GM23248 (cell line): ENCODE data around the gene CDS2. TPM values are rescaled to one million over a fixed set of nuclear protein-coding genes. Genes with fewer than 3 reads are reported as not detected.

ENCODE experiments used
- DNase-seq: peaks from one replicate; pipeline ENCODE4 v3.0.0-alpha.2; 2015
- H2AFZ ChIP-seq: fragments of 200-600 bp; sonication (generic); 2 replicates; pipeline ENCODE4 v1.6.1; 2016; ENCODE audit warnings: antibody characterized with exemption
- H3F3A ChIP-seq: fragments of 200-600 bp; sonication (generic); 2 replicates; pipeline ENCODE4 v1.6.1; 2016; ENCODE audit warnings: mild to moderate bottlenecking, antibody characterized with exemption, mixed run types; ENCODE audit not compliant: insufficient read depth
- H3K27ac ChIP-seq: fragments of 200-600 bp; sonication (generic); 2 replicates; pipeline ENCODE4 v1.5.1; 2016; ENCODE audit warnings: mild to moderate bottlenecking
- H3K27me3 ChIP-seq: fragments of 200-600 bp; sonication (generic); replicated peaks from 2 replicates; pipeline ENCODE4 v1.6.1; 2016; ENCODE audit warnings: mild to moderate bottlenecking; ENCODE audit not compliant: insufficient read depth
- H3K36me3 ChIP-seq: fragments of 200-600 bp; sonication (generic); 2 replicates; pipeline ENCODE4 v1.6.1; 2016; ENCODE audit warnings: low read depth, mild to moderate bottlenecking
- H3K4me1 ChIP-seq: fragments of 200-600 bp; sonication (generic); 2 replicates; pipeline ENCODE4 v1.6.1; 2016; ENCODE audit warnings: mild to moderate bottlenecking; ENCODE audit not compliant: insufficient read depth
- H3K4me2 ChIP-seq: fragments of 200-600 bp; sonication (generic); one replicate; pipeline ENCODE4 v1.6.1; 2016; ENCODE audit warnings: mild to moderate bottlenecking; ENCODE audit not compliant: unreplicated experiment
- H3K4me3 ChIP-seq: fragments of 200-600 bp; sonication (generic); 2 replicates; pipeline ENCODE4 v1.5.1; 2016; ENCODE audit warnings: mild to moderate bottlenecking
- H3K79me2 ChIP-seq: fragments of 200-600 bp; sonication (generic); 2 replicates; pipeline ENCODE4 v1.6.1; 2016; ENCODE audit warnings: mild to moderate bottlenecking; ENCODE audit not compliant: insufficient read depth
- H3K9ac ChIP-seq: fragments of 200-600 bp; sonication (generic); 2 replicates; pipeline ENCODE4 v1.6.1; 2016; ENCODE audit warnings: mild to moderate bottlenecking
- H3K9me2 ChIP-seq: fragments of 200-600 bp; sonication (generic); 2 replicates; pipeline ENCODE4 v1.6.1; 2016; ENCODE audit warnings: mixed run types, mild to moderate bottlenecking, moderate library complexity; ENCODE audit not compliant: insufficient read depth
- H3K9me3 ChIP-seq: fragments of 200-600 bp; sonication (generic); one replicate; pipeline ENCODE4 v1.6.1; 2017; ENCODE audit warnings: low read depth
- H4K20me1 ChIP-seq: fragments of 200-600 bp; sonication (generic); 2 replicates; pipeline ENCODE4 v1.6.0; 2016; ENCODE audit not compliant: insufficient read depth
- EZH2 ChIP-seq: fragments of 200-600 bp; sonication (generic); IDR thresholded peaks from 2 replicates; pipeline ENCODE4 v1.6.1; 2018; ENCODE audit warnings: antibody characterized with exemption, mild to moderate bottlenecking; ENCODE audit not compliant: insufficient read depth, poor library complexity, severe bottlenecking
- EZH2phosphoT487 ChIP-seq: fragments of 200-600 bp; sonication (generic); IDR thresholded peaks from 2 replicates; pipeline ENCODE4 v1.6.1; 2018; ENCODE audit warnings: antibody characterized with exemption, moderate library complexity, mild to moderate bottlenecking, low read depth; ENCODE audit not compliant: insufficient read depth
- WGBS, 2 experiments: methylation state at CpG; one replicate each; pipeline ENCODE4 v1.1.6; 2015 to 2017; ENCODE audit warnings: low lambda C conversion rate in 2 of 2, low coverage in 1 of 2; ENCODE audit errors: missing lambda C conversion rate in 2 of 2; 5-methylcytosine and 5-hydroxymethylcytosine counted together
- in situ Hi-C: fragments of 300-500 bp; cut with MboI; formaldehyde crosslinking; loops from 2 replicates; pipeline ENCODE4 v1.15.0; 2020
- polyA plus RNA-seq: library from polyadenylated mRNA; unstranded; fragments of >200 nt; fragmentation: Nextera tagmentation; extraction: Ambion mirVana; gene quantifications from 2 replicates; pipeline ENCODE4 v1.2.1, GENCODE V29; 2016
- total RNA-seq: library from RNA; depleted of rRNA; stranded (reverse); fragments of >200 nt; shearing (Covaris generic); gene quantifications from 2 replicates; pipeline ENCODE4 v1.2.3, GENCODE V29; 2014

Gene CDS2
- total and polyA plus RNA-seq, 2 experiments from 2014 or later = 29.4 to 31.6 TPM

GRCh38 chr20:5148581-5148980 is 21.8 kb downstream of the CDS2 start:
- H3K4me2 ChIP-seq = no peak overlapping the region
- no peaks in the 10 kb centered on the region for H3K27me3 ChIP-seq
- H2AFZ ChIP-seq = no peak overlapping the region
- H3K27ac ChIP-seq = no peak overlapping the region
- H3K79me2 ChIP-seq = peaks cover 93% of the 10 kb centered on the region
- no peaks in the 10 kb centered on the region; the same call in 1 of the 2 replicates for H3K4me1 ChIP-seq
- no peak for DNase-seq
- H3K4me3 ChIP-seq = no peak overlapping the region
- no peak for TF ChIP-seq EZH2phosphoT487
- TF ChIP-seq EZH2 = no peak
- H3K36me3 ChIP-seq = no peaks in the 10 kb centered on the region
- H3F3A ChIP-seq = 0 out of 2 replicates have a peak, but pooled peaks cover 1% of the 10 kb centered on the region
- H3K9me3 ChIP-seq = no peaks in the 10 kb centered on the region
- in situ Hi-C loops = no loop called here
- H3K9me2 ChIP-seq = no peaks in the 10 kb centered on the region
- 0 out of 2 replicates have a peak, but pooled peaks cover 3% of the 10 kb centered on the region for H4K20me1 ChIP-seq
- H3K9ac ChIP-seq = no peak overlapping the region
- 66 to 72% methylated on average over 6 of the region's 6 CpGs for WGBS, 2 experiments

- Histone ChIP-seq H3K9me2 (no peaks in the 10 kb centered on the region), H3F3A (0 out of 2 replicates have a peak, but pooled peaks cover 8% of the 10 kb centered on the region), H3K79me2 (peaks cover 93% of the 10 kb centered on the region), H4K20me1 (0 out of 2 replicates have a peak, but pooled peaks cover 3% of the 10 kb centered on the region), H3K27me3 (no peaks in the 10 kb centered on the region), H3K4me1 (no peaks in the 10 kb centered on the region; the same call in 1 of the 2 replicates), H3K9me3 (no peaks in the 10 kb centered on the region), H3K9ac (no peak overlapping the region), H3K36me3 (no peaks in the 10 kb centered on the region), H2AFZ (no peak overlapping the region), H3K4me2 (no peak overlapping the region), H3K4me3 (no peak overlapping the region), H3K27ac (no peak overlapping the region)
- WGBS, 2 experiments = 81 to 83% methylated on average over 3 of the region's 3 CpGs
- no peak for DNase-seq
- in situ Hi-C loops = no loop called here
- TF ChIP-seq EZH2phosphoT487 (no peak), EZH2 (no peak)
Measured at GRCh38 chr20:5149892-5150225, 23.1 kb downstream of the CDS2 start.

GRCh38 chr20:5150226-5151076 is 23.6 kb downstream of the CDS2 start:
- H3K9me2 ChIP-seq = no peaks in the 10 kb centered on the region
- no peaks in the 10 kb centered on the region for H3K27me3 ChIP-seq
- DNase-seq = peak; percentile 55
- H3K36me3 ChIP-seq = no peaks in the 10 kb centered on the region
- 0 out of 2 replicates have a peak, but pooled peaks cover 8% of the 10 kb centered on the region for H3F3A ChIP-seq
- no peak overlapping the region for H3K4me3 ChIP-seq
- peaks cover 95% of the 10 kb centered on the region for H3K79me2 ChIP-seq
- no peaks in the 10 kb centered on the region; the same call in 1 of the 2 replicates for H3K4me1 ChIP-seq
- TF ChIP-seq EZH2phosphoT487 = no peak
- TF ChIP-seq EZH2 = no peak
- no peak overlapping the region for H3K9ac ChIP-seq
- H3K9me3 ChIP-seq = no peaks in the 10 kb centered on the region
- no peak overlapping the region for H2AFZ ChIP-seq
- in situ Hi-C loops = no loop called here
- no peak overlapping the region for H3K27ac ChIP-seq
- WGBS, 2 experiments = 79 to 83% methylated on average over 13 of the region's 13 CpGs
- 0 out of 2 replicates have a peak, but pooled peaks cover 4% of the 10 kb centered on the region for H4K20me1 ChIP-seq
- no peak overlapping the region for H3K4me2 ChIP-seq

- Histone ChIP-seq H3K4me3 (no peak overlapping the region), H3F3A (0 out of 2 replicates have a peak, but pooled peaks cover 8% of the 10 kb centered on the region), H3K9me3 (no peaks in the 10 kb centered on the region), H3K27ac (no peak overlapping the region), H3K79me2 (peaks cover 95% of the 10 kb centered on the region), H3K9me2 (no peaks in the 10 kb centered on the region), H3K9ac (no peak overlapping the region), H3K36me3 (no peaks in the 10 kb centered on the region), H2AFZ (no peak overlapping the region), H3K4me2 (no peak overlapping the region), H3K4me1 (peaks cover 10% of the 10 kb centered on the region), H4K20me1 (0 out of 2 replicates have a peak, but pooled peaks cover 3% of the 10 kb centered on the region), H3K27me3 (no peaks in the 10 kb centered on the region)
- in situ Hi-C loops = no loop called here
- no peak for DNase-seq
- 97 to 98% methylated on average over 3 of the region's 3 CpGs for WGBS, 2 experiments
- TF ChIP-seq EZH2 (no peak), EZH2phosphoT487 (no peak)
Measured at GRCh38 chr20:5153152-5153467, 26.3 kb downstream of the CDS2 start.
